ENCODE results near the gene TSPAN9. TPM values are rescaled to one million over a fixed set of nuclear protein-coding genes. Genes with fewer than 3 reads are reported as not detected.

The TSPAN9 gene
- total and polyA plus RNA-seq, 10 of the 15 experiments (the other 5 are each of a cell fraction or from before 2014, with no cell fraction given) = 0.03 to 1.0 (median 0.12) TPM; not detected in 5

GRCh38 chr12:3073438-3074250, 3.5 kb upstream of the TSPAN9 start (continued):
- TF ChIP-seq SMAD5 (IDR thresholded peaks at IDR 0.05; ENCODE audit: low read depth) (no peak), SMC3 (IDR thresholded peaks at IDR 0.05; ENCODE audit: borderline replicate concordance, low read length) (peak; percentile 67)

- no peak for TF ChIP-seq TCF3 (IDR thresholded peaks at IDR 0.05; ENCODE audit: borderline replicate concordance, insufficient read depth, low read depth, low read length)
- no peak for ATAC-seq
- H3K9ac ChIP-seq (ENCODE audit: control insufficient read depth, insufficient read depth, low read length) = no peak overlapping the region
- POLR2A ChIA-PET = no interaction called here
- no TSS peak for BruUV-seq (replicated peaks)
- intact Hi-C loops (cut with micrococcal nuclease; ENCODE audit: unreplicated experiment) = no loop called here
- no peaks in the 10 kb centered on the region for H4K20me1 ChIP-seq (ENCODE audit: control insufficient read depth, insufficient read depth)
- CTCF ChIA-PET = interaction anchor here (0.7 to 4.7 kb wide), 2 partner anchors 26 to 201 kb away, joined by 3 to 41 read pairs; no protein-coding TSS in a partner anchor
- no peak overlapping the region for H3K4me2 ChIP-seq (ENCODE audit: control insufficient read depth, insufficient read depth)
- H3K27ac ChIP-seq (ENCODE audit: control insufficient read depth, insufficient read depth) = no peak overlapping the region
- no peaks in the 10 kb centered on the region for H3K79me2 ChIP-seq (ENCODE audit: control insufficient read depth, insufficient read depth, low read length)
- no peaks in the 10 kb centered on the region; the same call in 1 of the 2 replicates for H3K4me1 ChIP-seq (ENCODE audit: control insufficient read depth, insufficient read depth, low read length)
- no peak overlapping the region for H3K4me3 ChIP-seq
- FAIRE-seq = no peak
- H3K36me3 ChIP-seq (ENCODE audit: control insufficient read depth in 2 of 2, insufficient read depth in 2 of 2, low read length in 1 of 2) = no peaks in the 10 kb centered on the region
- no peaks in the 10 kb centered on the region for H3K9me3 ChIP-seq (replicated peaks; ENCODE audit: control insufficient read depth, insufficient read depth, low read length)
- in situ Hi-C loops (cut with MboI) = loop anchor here (5.0 kb wide), 1 partner anchor 197 kb away; no protein-coding TSS in a partner anchor
- WGBS (ENCODE audit: insufficient coverage, insufficient replicate concordance, low lambda C conversion rate, missing lambda C conversion rate) = 61% methylated on average over 6 of the region's 6 CpGs
- no peak for DNase-seq (ENCODE audit: low read depth, low spot score)
- RAD21 ChIA-PET (ENCODE audit: unreplicated experiment) = no interaction called here
- no peak overlapping the region for H2AFZ ChIP-seq (ENCODE audit: control insufficient read depth, low read depth, low read length)
- SMC1A ChIA-PET (ENCODE audit: uncharacterized antibody, unreplicated experiment) = interaction anchor here (1.2 kb wide), 1 partner anchor 201 kb away, joined by 3 read pairs; no protein-coding TSS in a partner anchor
- H3K27me3 ChIP-seq (replicated peaks in 1 of 2; ENCODE audit: control insufficient read depth in 2 of 2, insufficient read depth in 2 of 2, low read length in 1 of 2) = peaks cover 0 to 6% of the 10 kb centered on the region in 2 experiments; a peak in 3 of 4 replicates
These were observed 1.9 kb upstream of the TSPAN9 start for GRCh38 chr12:3075315-3075714.
